PC-9 (cell line): Measurements from ENCODE around the gene EPHB1. TPM values are rescaled to one million over a fixed set of nuclear protein-coding genes. Genes with fewer than 3 reads are reported as not detected.
"Not testable (repeated sequence)": the region's sequence is repeated elsewhere in the genome, so short reads cannot be mapped to it uniquely, and the experiment has no call there.

Source experiments
- BruUV-seq: library from RNA; stranded (reverse); fragments of 400-500 nt; replicated peaks from 2 replicates; lab custom pipeline; 2021; lab: Mats Ljungman, UMichigan
- CTCF ChIA-PET: fragments of 300-600 bp; sonication (Branson Sonifier 250); formaldehyde crosslinking; loops from one replicate; lab custom pipeline; 2022; ENCODE audit warnings: antibody characterized with exemption; lab: Charles Lee
- POLR2A ChIA-PET: fragments of 300-600 bp; sonication (Branson Sonifier 250); formaldehyde crosslinking; loops from one replicate; lab custom pipeline; 2022; ENCODE audit warnings: antibody characterized with exemption; ENCODE audit not compliant: unreplicated experiment; lab: Charles Lee
- DNase-seq, 2 experiments: peaks; one replicate each; pipeline versions ENCODE4 v3.0.0 to v3.0.0-alpha.2; 2015 to 2022; ENCODE audit warnings: mixed read lengths in 1 of 2
- H2AFZ ChIP-seq: fragments of 200-600 bp; sonication (generic); 2 replicates; pipeline ENCODE4 v1.8.1; 2017; ENCODE audit warnings: antibody characterized with exemption
- H3F3A ChIP-seq: fragments of 200-600 bp; sonication (generic); 2 replicates; pipeline ENCODE4 v1.8.1; 2017; ENCODE audit warnings: antibody characterized with exemption, mild to moderate bottlenecking, low read depth; ENCODE audit not compliant: insufficient read depth
- H3K27ac ChIP-seq: fragments of 200-600 bp; sonication (generic); 2 replicates; pipeline ENCODE4 v1.6.1; 2016; ENCODE audit warnings: mixed run types
- H3K27me3 ChIP-seq: fragments of 200-600 bp; sonication (generic); 2 replicates; pipeline ENCODE4 v1.6.1; 2016; ENCODE audit warnings: low read depth, mixed run types; ENCODE audit not compliant: insufficient read depth
- H3K36me3 ChIP-seq: fragments of 200-600 bp; sonication (generic); 2 replicates; pipeline ENCODE4 v1.6.1; 2016; ENCODE audit warnings: low read depth, mixed run types
- H3K4me1 ChIP-seq: fragments of 200-600 bp; sonication (generic); replicated peaks from 2 replicates; pipeline ENCODE4 v1.6.1; 2016; ENCODE audit warnings: mixed run types; ENCODE audit not compliant: insufficient read depth
- H3K4me2 ChIP-seq: fragments of 200-600 bp; sonication (generic); 2 replicates; pipeline ENCODE4 v1.6.1; 2017; ENCODE audit warnings: mixed run types
- H3K4me3 ChIP-seq: fragments of 200-600 bp; sonication (generic); 2 replicates; pipeline ENCODE4 v1.6.1; 2016; ENCODE audit warnings: mixed run types
- H3K79me2 ChIP-seq: fragments of 200-600 bp; sonication (generic); 2 replicates; pipeline ENCODE4 v1.6.1; 2017; ENCODE audit warnings: low read depth, mixed run types
- H3K9me2 ChIP-seq: fragments of 200-600 bp; sonication (generic); 2 replicates; pipeline ENCODE4 v1.8.1; 2017; ENCODE audit warnings: mild to moderate bottlenecking; ENCODE audit not compliant: insufficient read depth
- H3K9me3 ChIP-seq: fragments of 200-600 bp; sonication (generic); 2 replicates; pipeline ENCODE4 v1.8.1; 2016; ENCODE audit warnings: low read depth; ENCODE audit not compliant: insufficient read depth
- H4K20me1 ChIP-seq: fragments of 200-600 bp; sonication (generic); 2 replicates; pipeline ENCODE4 v1.8.1; 2017; ENCODE audit not compliant: insufficient read depth
- EZH2 ChIP-seq: fragments of 200-600 bp; sonication (generic); IDR thresholded peaks from 2 replicates; pipeline ENCODE4 v1.8.0; 2017; ENCODE audit warnings: antibody characterized with exemption, low read depth
- intact Hi-C: fragments of 100-400 bp; cut with micrococcal nuclease; formaldehyde crosslinking; loops from one replicate; pipeline ENCODE4 v1.10.0; 2022; ENCODE audit not compliant: unreplicated experiment
- total RNA-seq: library from RNA; stranded (reverse); gene quantifications from 2 replicates; pipeline ENCODE4 v1.2.3, GENCODE V29; 2021
- TF ChIP-seq, protein P1 (sequence below): fragments of 200-600 bp; sonication (generic); conservative IDR thresholded peaks from 2 replicates; pipeline ENCODE4 v1.6.1; 2017; ENCODE audit warnings: mixed run types, antibody characterized with exemption, mild to moderate bottlenecking, moderate library complexity

Gene EPHB1
- total RNA-seq, 1 experiment from 2014 or later, result 0.15 TPM

DNA sequence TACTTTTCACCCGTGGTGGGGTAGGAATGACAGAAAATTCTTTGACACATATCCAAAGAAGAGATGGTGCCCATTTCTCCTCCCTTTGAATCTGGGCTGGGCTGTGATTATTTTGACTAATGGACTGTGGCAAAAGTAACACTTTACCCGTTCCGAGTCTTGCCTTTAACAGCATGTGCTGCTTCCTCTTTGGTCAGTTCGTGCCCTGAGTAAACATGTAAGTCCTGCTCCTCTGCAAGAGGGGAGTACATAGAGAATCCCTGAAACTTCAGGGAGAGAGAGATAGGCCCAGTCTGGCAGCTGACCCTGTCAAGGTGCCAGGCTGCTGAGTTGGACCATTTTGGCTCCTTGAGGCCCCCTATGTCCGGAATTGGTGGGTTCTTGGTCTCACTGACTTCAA, 243.1 kb downstream of the EPHB1 start:
- no peaks in the 10 kb centered on the region for H3F3A ChIP-seq
- CTCF ChIA-PET, result no interaction called here
- H3K4me1 ChIP-seq, result no peaks in the 10 kb centered on the region
- no peaks in the 10 kb centered on the region for H4K20me1 ChIP-seq
- TF ChIP-seq EZH2, result no peak
- TF ChIP-seq, protein P1, sequence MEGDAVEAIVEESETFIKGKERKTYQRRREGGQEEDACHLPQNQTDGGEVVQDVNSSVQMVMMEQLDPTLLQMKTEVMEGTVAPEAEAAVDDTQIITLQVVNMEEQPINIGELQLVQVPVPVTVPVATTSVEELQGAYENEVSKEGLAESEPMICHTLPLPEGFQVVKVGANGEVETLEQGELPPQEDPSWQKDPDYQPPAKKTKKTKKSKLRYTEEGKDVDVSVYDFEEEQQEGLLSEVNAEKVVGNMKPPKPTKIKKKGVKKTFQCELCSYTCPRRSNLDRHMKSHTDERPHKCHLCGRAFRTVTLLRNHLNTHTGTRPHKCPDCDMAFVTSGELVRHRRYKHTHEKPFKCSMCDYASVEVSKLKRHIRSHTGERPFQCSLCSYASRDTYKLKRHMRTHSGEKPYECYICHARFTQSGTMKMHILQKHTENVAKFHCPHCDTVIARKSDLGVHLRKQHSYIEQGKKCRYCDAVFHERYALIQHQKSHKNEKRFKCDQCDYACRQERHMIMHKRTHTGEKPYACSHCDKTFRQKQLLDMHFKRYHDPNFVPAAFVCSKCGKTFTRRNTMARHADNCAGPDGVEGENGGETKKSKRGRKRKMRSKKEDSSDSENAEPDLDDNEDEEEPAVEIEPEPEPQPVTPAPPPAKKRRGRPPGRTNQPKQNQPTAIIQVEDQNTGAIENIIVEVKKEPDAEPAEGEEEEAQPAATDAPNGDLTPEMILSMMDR, result no peak
- H3K4me2 ChIP-seq, result no peak overlapping the region
- H3K79me2 ChIP-seq, result no peaks in the 10 kb centered on the region
- intact Hi-C loops, result no loop called here
- H2AFZ ChIP-seq, result no peak overlapping the region
- POLR2A ChIA-PET, result no interaction called here
- BruUV-seq, result no TSS peak
- no peak for DNase-seq
- H3K4me3 ChIP-seq, result no peak overlapping the region
- H3K9me2 ChIP-seq, result no peaks in the 10 kb centered on the region
- no peaks in the 10 kb centered on the region for H3K36me3 ChIP-seq
- H3K9me3 ChIP-seq, result no peaks in the 10 kb centered on the region
- no peak overlapping the region for H3K27ac ChIP-seq
- H3K27me3 ChIP-seq, result peaks cover 26% of the 10 kb centered on the region

DNA sequence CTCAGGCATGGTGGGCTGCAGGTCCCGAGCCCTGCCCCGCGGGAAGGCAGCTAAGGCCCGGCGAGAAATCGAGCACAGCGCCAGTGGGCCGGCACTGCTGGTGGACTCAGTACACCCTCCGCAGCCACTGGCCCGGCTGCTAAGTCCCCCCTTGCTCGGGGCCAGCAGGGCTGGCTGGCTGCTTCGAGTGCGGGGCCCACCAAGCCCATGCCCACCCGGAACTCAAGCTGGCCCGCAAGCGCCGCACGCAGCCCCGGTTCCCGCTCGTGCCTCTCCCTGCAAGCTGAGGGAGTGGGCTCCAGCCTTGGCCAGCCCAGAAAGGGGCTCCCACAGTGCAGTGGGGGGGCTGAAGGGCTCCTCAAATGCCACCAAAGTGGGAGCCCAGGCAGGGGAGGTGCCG, 244.5 kb downstream of the EPHB1 start:
- H3K27ac ChIP-seq, H2AFZ ChIP-seq, H3K4me1 ChIP-seq, H3K4me2 ChIP-seq, DNase-seq, H4K20me1 ChIP-seq, H3K9me2 ChIP-seq, H3K36me3 ChIP-seq, POLR2A ChIA-PET, H3K4me3 ChIP-seq, CTCF ChIA-PET, H3K79me2 ChIP-seq, intact Hi-C loops, BruUV-seq, H3K9me3 ChIP-seq, H3F3A ChIP-seq: not testable (repeated sequence)
- H3K27me3 ChIP-seq, result peaks cover 18% of the 10 kb centered on the region

DNA sequence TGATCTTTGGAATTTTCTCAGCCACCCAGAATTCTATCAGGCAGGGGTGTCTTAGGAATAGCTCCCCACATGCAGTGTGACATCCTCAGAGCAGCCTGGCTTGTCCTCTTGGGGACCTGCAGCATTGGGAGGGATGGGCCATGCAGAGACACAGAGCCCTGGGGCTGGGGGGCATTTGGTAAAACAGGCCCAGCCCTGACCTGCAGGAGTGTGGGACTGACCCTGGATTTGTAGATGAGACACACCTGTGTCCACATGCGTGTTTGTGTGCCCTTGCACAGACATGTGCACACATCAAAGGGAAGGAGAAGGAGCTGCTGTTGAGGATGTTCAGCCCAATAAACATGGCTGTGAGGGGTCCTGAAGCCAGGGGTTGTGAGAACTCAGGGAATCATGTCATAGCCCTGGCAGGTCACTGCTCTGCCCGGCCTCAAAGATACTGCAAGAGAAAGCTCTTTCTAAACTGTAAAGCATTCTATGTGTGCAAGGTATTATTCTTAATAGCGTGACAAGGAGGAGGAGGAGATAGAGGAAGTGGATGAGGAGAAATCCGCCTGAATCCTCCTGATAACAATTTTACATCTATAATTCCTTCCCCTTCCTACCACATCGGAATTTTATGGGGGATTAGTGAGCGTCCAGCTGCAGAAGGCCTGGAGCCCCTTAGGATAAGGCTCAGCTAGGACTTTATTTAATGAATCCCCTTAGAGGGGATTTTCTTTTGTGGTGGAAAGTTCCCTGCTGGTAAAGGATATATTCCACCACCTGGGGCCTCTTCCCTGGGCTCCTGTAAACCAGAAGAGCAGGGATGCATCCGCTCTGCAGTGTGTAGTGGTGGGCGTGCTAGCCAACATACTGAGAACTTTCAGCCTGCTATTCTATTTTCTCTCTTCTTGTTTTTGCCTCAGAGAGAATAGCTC, 245.5 kb downstream of the EPHB1 start:
- no peaks in the 10 kb centered on the region for H3K9me3 ChIP-seq
- CTCF ChIA-PET, result no interaction called here

More for the DNA sequence above, 245.5 kb downstream of the EPHB1 start:
- Histone ChIP-seq H3K4me1 (no peaks in the 10 kb centered on the region), H3K4me3 (no peak overlapping the region), H3K27me3 (peaks cover 18% of the 10 kb centered on the region), H3K36me3 (no peaks in the 10 kb centered on the region), H3K4me2 (no peak overlapping the region), H3K27ac (no peak overlapping the region), H3F3A (no peaks in the 10 kb centered on the region), H4K20me1 (no peaks in the 10 kb centered on the region), H3K9me2 (no peaks in the 10 kb centered on the region), H3K79me2 (no peaks in the 10 kb centered on the region), H2AFZ (no peak overlapping the region)
- BruUV-seq, result no TSS peak
- no peak for DNase-seq
- POLR2A ChIA-PET, result no interaction called here
- TF ChIP-seq EZH2, result no peak
- TF ChIP-seq, protein P1, result no peak
- intact Hi-C loops, result no loop called here
